KOPT-K1 (cell line): Measurements from ENCODE around the gene CENPV.
A peak's percentile ranks its signal among the peaks of the same experiment; 100 is the strongest.
"Not testable (repeated sequence)": the region's sequence is repeated elsewhere in the genome, so short reads cannot be mapped to it uniquely, and the experiment has no call there.

ENCODE experiments used
- H3K27ac ChIP-seq: fragments of 200-600 bp; sonication (generic); 2 replicates; pipeline ENCODE4 v1.5.1; 2016; ENCODE audit warnings: antibody characterized with exemption, mild to moderate bottlenecking, low read depth, low read length; ENCODE audit not compliant: poor library complexity, severe bottlenecking
- H3K36me3 ChIP-seq: fragments of 200-600 bp; sonication (generic); 2 replicates; pipeline ENCODE4 v1.5.1; 2017; ENCODE audit warnings: antibody characterized with exemption, mild to moderate bottlenecking, low read length, moderate library complexity; ENCODE audit not compliant: insufficient read depth
- H3K9me3 ChIP-seq: fragments of 200-600 bp; sonication (generic); 2 replicates; pipeline ENCODE4 v1.5.1; 2017; ENCODE audit warnings: antibody characterized with exemption, low read length, mild to moderate bottlenecking; ENCODE audit not compliant: insufficient read depth, poor library complexity, severe bottlenecking

The CENPV gene

DNA sequence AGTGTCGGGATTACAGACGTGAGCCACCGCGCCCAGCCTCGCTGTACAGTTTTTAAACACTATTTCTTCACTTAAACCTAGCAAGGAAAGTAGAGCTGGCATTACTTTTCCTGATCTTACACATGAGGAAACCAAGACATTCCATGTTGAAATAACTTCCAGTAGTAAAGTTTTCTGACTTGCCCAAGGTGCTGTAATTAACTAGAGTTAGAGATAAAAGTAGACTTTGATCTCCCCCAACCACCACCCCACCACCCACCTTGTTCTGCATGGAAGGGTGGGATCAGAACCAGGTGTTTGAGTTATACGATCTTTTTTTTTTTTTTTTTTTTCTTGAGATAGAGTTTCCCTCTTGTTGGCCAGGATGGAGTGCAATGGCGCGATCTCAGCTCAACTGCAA lies 47.1 kb downstream of the CENPV start:
- Histone ChIP-seq H3K36me3 (peaks cover 23% of the 10 kb centered on the region), H3K27ac (no peak overlapping the region), H3K9me3 (no peaks in the 10 kb centered on the region)

DNA sequence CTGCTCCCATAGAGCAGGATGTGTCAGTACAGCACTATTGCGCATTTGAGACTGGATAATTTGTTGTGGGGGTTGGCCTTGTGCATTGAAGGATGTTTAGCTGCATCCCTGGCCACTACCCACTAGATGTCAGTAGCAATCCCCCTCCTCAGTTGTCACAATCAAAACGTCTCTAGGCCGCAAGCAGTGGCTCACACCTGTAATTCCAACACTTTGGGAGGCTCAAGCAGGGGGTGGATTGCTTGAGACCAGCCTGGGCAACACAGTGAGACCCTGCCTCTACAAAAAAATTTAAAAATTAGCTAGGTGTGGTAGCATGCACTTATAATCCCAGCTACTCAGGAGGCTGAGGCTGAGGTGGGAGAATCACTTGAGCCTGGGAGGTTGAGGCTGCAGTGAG lies 48.4 kb downstream of the CENPV start:
- Histone ChIP-seq H3K9me3 (no peaks in the 10 kb centered on the region), H3K27ac (no peak overlapping the region), H3K36me3 (peaks cover 28% of the 10 kb centered on the region)

DNA sequence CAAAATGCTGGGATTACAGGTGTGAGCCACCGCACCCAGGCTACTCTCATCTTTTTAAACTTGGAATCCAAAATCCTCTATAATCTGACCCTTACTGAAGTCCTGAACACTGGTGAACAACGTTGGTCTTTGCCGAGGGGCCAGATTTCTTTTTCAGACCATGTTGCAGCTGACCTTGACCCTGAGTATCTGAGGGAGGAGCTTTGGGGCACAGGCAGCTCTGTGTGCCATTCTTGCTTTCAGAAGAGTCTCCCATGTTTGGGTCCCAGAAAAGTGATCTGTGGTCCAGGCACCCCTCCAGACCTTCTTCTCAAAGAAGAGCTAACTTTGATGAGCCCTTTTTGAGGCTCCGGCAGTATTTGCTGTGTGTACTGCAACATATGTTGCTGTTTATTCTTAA lies 50.4 kb downstream of the CENPV start:
- Histone ChIP-seq H3K27ac (no peak overlapping the region), H3K36me3 (peaks cover 30% of the 10 kb centered on the region), H3K9me3 (no peaks in the 10 kb centered on the region)

DNA sequence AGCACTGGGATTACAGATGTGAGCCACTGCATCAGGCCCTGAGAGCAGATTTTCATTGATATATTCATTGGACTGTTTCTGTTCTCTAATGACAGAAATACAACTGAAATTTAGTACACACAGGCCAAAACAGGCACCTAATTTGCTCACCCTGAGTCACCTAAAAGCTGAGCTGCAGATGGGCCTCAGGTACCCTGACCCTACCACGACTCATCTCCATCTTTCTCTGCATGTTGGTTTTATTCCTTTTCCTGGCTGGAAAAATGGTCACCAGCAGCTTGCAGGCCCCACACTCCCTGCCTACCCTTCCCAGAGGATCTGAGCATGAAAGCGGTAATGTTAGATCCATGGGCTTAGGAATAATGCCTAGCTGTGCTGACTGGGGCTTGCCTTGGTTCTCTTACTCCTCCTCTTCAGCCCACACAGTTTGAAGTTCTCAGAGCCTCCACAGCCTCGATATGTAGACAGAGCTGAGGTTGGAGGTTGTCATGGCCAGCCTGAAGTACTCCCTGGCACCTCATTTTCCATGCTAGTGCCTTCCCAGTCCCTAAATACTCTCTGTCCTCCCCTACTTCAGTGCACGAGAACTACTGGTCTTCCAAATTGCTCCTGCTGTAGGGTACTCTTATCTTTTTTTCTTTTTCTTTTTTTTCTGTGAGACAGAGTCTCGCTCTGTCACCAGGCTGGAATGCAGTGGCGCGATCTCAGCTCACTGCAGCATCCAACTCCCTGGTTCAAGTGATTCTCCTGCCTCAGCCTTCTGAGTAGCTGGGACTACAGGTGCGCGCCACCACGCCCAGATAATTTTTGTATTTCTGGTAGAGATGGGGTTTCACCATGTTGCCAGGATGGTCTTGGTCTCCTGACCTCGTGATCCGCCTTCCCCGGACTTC lies 51.1 kb downstream of the CENPV start:
- peaks cover 30% of the 10 kb centered on the region for H3K36me3 ChIP-seq
- H3K9me3 ChIP-seq: no peaks in the 10 kb centered on the region
- no peak overlapping the region for H3K27ac ChIP-seq

DNA sequence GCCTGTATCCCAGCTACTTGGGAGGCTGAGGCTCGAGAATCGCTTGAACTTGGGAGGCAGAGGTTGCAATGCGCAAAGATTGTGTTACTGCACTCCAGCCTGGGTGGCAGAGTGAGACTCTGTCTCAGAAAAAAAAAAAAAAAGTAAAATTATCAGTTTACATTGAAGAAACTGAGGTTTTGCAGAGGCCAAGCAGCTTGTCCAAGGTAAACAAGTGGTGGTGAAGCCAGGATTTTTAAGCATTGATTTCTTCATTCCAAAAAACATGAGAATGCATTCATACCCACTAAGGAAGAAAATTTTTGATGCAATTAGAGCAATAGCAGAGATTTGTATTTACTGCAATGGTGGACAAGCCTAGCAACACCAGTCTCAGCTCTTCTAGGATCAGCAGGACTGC lies 52.7 kb downstream of the CENPV start:
- no peak overlapping the region for H3K27ac ChIP-seq
- H3K9me3 ChIP-seq: no peaks in the 10 kb centered on the region
- peaks cover 24% of the 10 kb centered on the region for H3K36me3 ChIP-seq

DNA sequence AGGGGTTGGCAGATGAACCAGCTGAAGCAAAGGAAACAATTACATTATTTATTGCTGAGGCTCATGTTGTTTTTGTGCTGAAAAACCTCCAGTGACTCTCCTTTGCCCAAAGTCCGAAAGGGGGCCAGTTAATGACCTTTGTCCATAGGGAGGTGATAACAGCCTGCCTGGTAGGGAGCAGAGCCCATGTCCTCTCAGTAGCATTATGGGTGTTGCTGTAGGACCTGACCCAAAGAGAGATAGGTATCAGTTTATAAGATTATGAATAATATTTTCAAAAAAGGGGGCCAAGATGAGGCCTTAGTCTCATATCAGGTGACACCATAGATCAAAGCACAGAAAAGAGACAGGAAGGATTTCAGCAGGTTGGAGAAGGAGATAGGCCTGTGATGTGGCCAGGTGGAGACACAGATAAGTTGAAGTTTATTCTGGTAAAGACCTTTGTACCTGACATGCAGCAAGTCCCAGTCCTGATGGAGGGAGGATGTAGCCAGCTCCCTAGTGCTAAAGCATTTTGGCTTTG lies 55.1 kb downstream of the CENPV start:
- Histone ChIP-seq H3K36me3 (peaks cover 21% of the 10 kb centered on the region), H3K27ac (peak overlapping the region; percentile 57), H3K9me3 (no peaks in the 10 kb centered on the region)

DNA sequence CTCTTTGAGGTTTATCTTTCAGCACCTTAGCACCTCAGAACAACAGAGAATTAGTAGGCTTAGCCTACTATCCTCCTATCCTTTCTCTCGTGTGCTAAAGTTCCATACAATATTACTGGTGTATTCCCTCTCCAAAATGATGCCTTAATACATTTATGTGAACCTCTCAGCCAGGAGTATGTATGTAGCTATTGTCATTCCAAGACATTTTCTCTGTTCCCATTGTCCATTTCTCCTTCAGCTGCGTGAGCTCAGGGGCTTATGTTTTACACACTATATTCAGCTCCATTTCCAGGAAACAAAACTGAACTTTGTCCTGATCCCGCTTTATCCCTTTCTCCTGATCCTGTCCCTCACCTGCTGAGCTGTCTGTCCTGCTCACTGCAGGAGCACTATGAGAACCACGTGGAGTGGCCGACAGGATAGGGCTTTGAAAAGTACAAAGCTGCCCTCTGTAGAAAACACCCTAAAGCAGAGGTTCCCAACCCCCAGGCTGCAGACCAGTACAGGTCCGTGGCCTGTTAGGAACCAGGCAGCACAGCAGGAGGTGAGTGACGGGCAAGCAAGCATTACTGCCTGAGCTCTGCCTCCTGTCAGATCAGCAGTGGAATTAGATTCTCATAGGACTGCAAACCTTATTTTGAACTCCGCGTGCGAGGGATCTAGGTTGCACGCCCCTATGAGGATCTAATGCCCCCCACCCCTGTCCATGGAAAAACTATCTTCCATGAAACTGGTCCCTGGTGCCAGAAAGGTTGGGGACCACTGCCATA lies 55.7 kb downstream of the CENPV start:
- H3K9me3 ChIP-seq: no peaks in the 10 kb centered on the region
- H3K27ac ChIP-seq: peak overlapping the region; percentile 57
- H3K36me3 ChIP-seq: peaks cover 17% of the 10 kb centered on the region

DNA sequence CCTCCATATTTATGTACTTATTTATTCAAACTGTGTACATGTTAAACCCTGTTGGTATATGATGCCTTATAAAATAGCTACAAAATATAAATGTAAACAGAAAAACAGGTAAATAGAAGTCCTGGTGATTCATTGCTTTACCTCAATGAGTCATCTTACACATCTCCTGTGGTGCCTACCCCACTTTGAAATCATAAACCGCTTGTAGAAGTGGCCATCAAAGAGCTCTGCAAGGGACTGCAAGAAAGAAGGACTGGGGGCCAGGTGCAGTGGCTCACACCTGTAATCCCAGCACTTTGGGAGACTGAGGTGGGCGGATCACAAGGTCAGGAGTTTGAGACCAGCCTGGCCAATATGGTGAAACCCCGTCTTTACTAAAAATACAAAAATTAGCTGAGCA lies 57.2 kb downstream of the CENPV start:
- H3K9me3 ChIP-seq, H3K36me3 ChIP-seq, H3K27ac ChIP-seq: not testable (repeated sequence)

DNA sequence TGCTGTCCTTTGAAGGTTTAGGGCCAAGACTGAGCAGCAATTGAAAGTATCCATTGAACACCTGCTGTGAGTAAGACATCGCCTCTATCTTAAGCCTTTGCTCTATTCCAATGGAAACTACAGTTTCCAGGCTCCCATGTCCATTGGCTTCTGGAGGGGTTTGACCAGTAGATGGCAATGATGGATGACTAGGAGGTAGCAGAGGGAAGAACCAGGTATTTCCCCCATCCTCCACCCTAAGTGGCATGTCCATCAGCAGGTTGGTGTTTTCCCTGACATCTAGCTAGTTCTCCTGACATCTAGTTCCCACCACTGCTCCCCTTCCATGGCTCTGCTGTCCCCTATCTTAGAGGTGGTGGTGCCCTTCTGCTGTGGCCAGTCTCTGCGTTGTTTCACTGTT lies 58.7 kb downstream of the CENPV start:
- H3K27ac ChIP-seq: no peak overlapping the region
- no peaks in the 10 kb centered on the region for H3K9me3 ChIP-seq
- H3K36me3 ChIP-seq: no peaks in the 10 kb centered on the region

DNA sequence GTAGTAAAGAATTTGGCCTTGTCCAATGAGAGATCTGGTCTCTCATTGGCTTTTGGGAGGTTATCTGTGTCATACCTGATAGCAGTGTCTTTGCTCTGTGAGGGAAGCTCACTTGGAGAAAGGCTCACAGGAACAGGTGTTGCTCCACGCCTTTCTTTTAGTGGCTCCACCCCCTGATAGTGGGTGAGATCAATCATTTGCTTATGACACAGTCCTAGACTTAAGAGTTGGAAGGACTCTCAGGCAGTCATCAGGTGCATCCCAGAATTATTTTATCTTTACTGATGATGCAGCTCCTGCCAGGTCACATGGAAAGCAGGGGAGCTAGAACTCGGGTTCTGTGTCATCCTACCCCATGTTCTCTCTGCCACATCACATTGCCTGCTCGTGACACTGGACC lies 59.3 kb downstream of the CENPV start:
- Histone ChIP-seq H3K27ac (no peak overlapping the region), H3K36me3 (no peaks in the 10 kb centered on the region), H3K9me3 (no peaks in the 10 kb centered on the region)
